Posterior cingulate gyrus (tissue), 11 donors: ENCODE data around the gene DNAJC3.
A peak's percentile ranks its signal among the peaks of the same experiment; 100 is the strongest.
"Not testable (repeated sequence)": the region's sequence is repeated elsewhere in the genome, so short reads cannot be mapped to it uniquely, and the experiment has no call there.

Experiments
- DNase-seq, 10 donors: peaks; one replicate each; pipeline versions ENCODE4 v3.0.0 to v3.0.0-alpha.2; 2020 to 2021; ENCODE audit warnings: mixed read lengths in 3 of 10
- intact Hi-C: fragments of 100-400 bp; cut with DNase I; formaldehyde crosslinking; loops from one replicate; pipeline ENCODE4 v1.15.1; 2023

Gene DNAJC3

GRCh38 chr13:95667235-95667634 is 9.7 kb upstream of the DNAJC3 start:
- DNase-seq, intact Hi-C loops: not testable (repeated sequence)

GRCh38 chr13:95671597-95671996 is 5.3 kb upstream of the DNAJC3 start:
- DNase-seq = no peak

GRCh38 chr13:95676105-95676761 is 706 bp upstream of the DNAJC3 start:
- intact Hi-C loops = loop anchor here (2.0 kb wide), 1 partner anchor 31 kb away; the partner anchor contains the start of gene DZIP1

More at GRCh38 chr13:95671597-95671996, 5.3 kb upstream of the DNAJC3 start:
- intact Hi-C loops = no loop called here

GRCh38 chr13:95677564-95678266 is 776 bp downstream of the DNAJC3 start:
- peak in 3 of 10 donors; percentile 19 to 82 (median 33) for DNase-seq
- intact Hi-C loops = loop anchor here (2.0 kb wide), 1 partner anchor 33 kb away; the partner anchor contains the start of gene DZIP1

More at GRCh38 chr13:95676105-95676761, 706 bp upstream of the DNAJC3 start:
- DNase-seq = no peak

- no peak for DNase-seq
- intact Hi-C loops = no loop called here
Observed at GRCh38 chr13:95678967-95679366, 2.0 kb downstream of the DNAJC3 start.

- DNase-seq = no peak
- intact Hi-C loops = no loop called here
Observed at GRCh38 chr13:95679722-95680121, 2.8 kb downstream of the DNAJC3 start.

GRCh38 chr13:95684418-95684817 is 7.5 kb downstream of the DNAJC3 start:
- intact Hi-C loops = no loop called here
- DNase-seq = no peak

GRCh38 chr13:95684960-95685359 is 8.0 kb downstream of the DNAJC3 start:
- intact Hi-C loops, DNase-seq: not testable (repeated sequence)

- intact Hi-C loops = no loop called here
- DNase-seq = no peak
Observed at GRCh38 chr13:95689582-95689926, 12.6 kb downstream of the DNAJC3 start.

GRCh38 chr13:95690986-95691385 is 14.0 kb downstream of the DNAJC3 start:
- DNase-seq, intact Hi-C loops: not testable (repeated sequence)

GRCh38 chr13:95697052-95697680 is 20.2 kb downstream of the DNAJC3 start:
- intact Hi-C loops = no loop called here
- no peak for DNase-seq

- intact Hi-C loops = no loop called here
- DNase-seq = no peak
Observed at GRCh38 chr13:95698047-95698749, 21.3 kb downstream of the DNAJC3 start.

GRCh38 chr13:95703576-95703975 is 26.6 kb downstream of the DNAJC3 start:
- intact Hi-C loops = no loop called here
- no peak for DNase-seq

- intact Hi-C loops = no loop called here
- no peak for DNase-seq
Observed at GRCh38 chr13:95704510-95704909, 27.6 kb downstream of the DNAJC3 start.

GRCh38 chr13:95706356-95706755 is 29.4 kb downstream of the DNAJC3 start:
- intact Hi-C loops = no loop called here
- DNase-seq = no peak

- no peak for DNase-seq
- intact Hi-C loops = no loop called here
Observed at GRCh38 chr13:95707035-95707434, 30.1 kb downstream of the DNAJC3 start.

- DNase-seq = no peak
- intact Hi-C loops = no loop called here
Observed at GRCh38 chr13:95707442-95708390, 30.8 kb downstream of the DNAJC3 start.

- intact Hi-C loops = no loop called here
- DNase-seq = no peak
Observed at GRCh38 chr13:95708391-95708774, 31.4 kb downstream of the DNAJC3 start.

GRCh38 chr13:95708811-95709500 is 32.0 kb downstream of the DNAJC3 start:
- intact Hi-C loops = no loop called here
- no peak for DNase-seq
